Activated CD8-positive, alpha-beta memory T cell treated with anti-CD3 and anti-CD28 coated beads, Interleukin-2, amount 50 U/mL, for 24 hours (primary cell): ENCODE data around the gene LYZ.
"Not testable (repeated sequence)": the region's sequence is repeated elsewhere in the genome, so short reads cannot be mapped to it uniquely, and the experiment has no call there.

Experiments used
- DNase-seq: peaks from one replicate; pipeline ENCODE4 v3.0.0-alpha.2; 2020; ENCODE audit errors: extremely low read depth

Gene LYZ

DNA sequence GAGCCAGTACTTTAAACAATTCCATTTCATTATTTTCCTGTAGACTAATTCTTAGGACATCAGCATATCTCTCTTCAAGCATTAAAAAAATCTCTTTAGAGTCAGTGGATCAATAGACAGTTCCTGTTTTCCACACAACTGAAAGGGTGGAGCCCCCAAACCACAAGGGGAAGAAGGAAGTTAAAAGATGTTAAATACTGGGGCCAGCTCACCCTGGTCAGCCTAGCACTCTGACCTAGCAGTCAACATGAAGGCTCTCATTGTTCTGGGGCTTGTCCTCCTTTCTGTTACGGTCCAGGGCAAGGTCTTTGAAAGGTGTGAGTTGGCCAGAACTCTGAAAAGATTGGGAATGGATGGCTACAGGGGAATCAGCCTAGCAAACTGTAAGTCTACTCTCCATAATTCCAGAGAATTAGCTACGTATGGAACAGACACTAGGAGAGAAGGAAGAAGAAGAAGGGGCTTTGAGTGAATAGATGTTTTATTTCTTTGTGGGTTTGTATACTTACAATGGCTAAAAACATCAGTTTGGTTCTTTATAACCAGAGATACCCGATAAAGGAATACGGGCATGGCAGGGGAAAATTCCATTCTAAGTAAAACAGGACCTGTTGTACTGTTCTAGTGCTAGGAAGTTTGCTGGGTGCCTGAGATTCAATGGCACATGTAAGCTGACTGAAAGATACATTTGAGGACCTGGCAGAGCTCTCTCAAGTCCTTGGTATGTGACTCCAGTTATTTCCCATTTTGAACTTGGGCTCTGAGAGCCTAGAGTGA, at the start of gene LYZ:
Gene LYZ (plus strand): TSS at position 220 of the 777 bp plus-strand sequence. CDS start 28 bp downstream, at position 248.
- DNase-seq = no peak

DNA sequence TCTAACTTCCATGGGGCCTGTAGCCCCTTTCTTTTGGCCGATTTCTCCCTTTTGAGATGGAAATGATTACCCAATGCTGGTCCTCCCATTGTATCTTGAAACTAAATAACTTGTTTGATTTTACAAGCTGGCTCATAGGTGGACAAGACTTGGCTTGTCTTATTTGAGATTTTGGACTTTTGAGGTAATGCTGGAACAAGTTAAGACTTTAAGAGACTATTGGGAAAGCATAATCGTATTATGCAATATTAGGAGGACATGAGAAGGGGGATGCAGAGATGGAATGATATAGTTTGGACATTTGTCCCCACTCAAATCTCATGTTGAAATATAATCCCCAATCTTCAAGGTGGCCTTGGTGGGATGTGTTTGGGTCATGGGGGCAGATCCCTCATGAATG, 49.2 kb upstream of the LYZ start:
- DNase-seq = no peak

DNA sequence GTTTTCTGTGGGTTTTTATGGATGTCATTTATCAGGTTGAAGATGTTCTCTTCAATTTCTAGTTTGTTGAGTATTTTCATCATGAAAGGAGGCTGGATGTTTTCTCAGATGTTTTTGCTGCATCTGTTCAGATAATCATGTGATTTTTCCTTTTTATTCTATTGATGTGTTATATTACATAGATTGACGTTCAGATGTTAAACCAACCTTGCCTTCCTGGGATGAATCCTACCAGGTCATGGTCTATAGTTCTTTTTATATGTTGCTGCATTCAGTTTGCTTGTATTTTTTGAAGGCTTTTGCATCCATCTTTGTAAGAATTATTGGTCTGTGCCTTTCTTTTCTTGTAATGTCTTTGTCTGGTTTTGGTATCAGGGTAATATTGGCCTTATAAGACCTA, 43.9 kb upstream of the LYZ start:
- DNase-seq = no peak

DNA sequence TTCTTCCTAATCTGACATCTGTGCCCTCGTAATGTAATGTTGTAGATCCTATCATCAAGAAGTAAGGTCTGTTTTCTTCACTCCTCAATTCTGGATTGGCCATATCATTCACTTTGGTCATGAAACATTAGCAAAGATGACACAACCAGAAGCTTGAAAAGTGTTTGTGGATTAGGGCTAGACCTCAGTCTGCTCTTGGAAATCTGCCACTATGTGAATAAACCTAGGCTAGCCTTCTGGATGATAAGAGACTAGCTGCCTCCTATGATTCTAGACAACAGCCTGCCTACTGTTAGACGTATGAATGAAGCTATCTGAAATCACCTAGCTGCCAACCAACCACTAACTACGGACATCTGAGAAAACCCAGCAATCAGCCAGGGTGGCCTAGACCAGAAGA, 38.7 kb upstream of the LYZ start:
- DNase-seq = no peak

DNA sequence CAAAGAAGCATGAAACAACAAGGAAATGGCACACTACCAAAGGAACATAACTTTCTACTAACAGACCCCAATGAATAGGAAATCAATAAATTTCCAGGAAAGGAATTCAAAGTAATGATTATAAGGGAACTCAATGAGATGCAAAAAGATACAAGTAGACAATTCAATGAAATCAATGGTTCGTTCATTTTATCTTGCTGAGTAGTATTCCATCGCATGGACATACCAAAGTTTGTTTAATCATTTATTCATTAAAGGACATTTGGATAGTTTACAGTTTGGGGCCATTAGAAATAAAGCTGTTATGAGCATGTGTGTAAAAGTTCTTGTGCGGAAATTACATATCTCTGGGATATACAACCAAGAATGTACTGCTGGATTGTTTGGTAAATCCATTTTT, 35.0 kb upstream of the LYZ start:
- DNase-seq = no peak

DNA sequence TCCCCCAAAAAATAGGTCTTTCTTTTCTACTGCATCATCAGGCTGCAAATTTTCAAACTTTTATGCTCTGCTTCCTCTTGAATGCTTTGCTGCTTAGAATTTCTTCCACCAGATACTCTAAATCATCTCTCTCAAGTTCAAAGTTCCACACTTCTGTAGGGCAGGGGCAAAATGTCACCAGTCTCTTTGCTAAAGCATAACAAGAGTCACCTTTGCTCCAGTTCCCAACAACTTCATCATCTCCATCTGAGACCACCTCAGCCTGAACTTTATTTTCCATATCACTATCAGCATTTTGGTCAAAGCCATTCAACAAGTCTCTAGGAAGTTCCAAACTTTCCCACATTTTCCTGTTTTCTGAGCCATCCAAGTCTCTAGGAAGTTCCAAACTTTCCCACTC, 31.4 kb upstream of the LYZ start:
- DNase-seq = not testable (repeated sequence)

DNA sequence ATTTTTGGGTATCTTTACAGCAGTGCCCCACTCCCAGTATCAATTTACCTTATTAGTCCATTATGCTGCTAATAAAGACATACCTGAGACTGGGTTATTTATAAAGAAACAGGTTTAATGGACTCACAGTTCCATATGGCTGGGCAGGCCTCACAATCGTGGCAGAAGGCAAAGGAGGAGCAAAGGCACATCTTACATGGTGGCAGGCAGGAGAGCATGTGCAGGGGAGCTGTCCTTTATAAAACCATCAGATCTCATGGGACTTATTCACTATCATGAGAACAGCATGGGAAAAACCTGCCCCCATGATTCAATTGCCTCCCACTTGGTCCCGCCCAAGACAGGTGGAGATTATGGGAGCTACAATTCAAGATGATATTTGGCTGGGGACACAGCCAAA, 30.9 kb upstream of the LYZ start:
- DNase-seq = not testable (repeated sequence)

DNA sequence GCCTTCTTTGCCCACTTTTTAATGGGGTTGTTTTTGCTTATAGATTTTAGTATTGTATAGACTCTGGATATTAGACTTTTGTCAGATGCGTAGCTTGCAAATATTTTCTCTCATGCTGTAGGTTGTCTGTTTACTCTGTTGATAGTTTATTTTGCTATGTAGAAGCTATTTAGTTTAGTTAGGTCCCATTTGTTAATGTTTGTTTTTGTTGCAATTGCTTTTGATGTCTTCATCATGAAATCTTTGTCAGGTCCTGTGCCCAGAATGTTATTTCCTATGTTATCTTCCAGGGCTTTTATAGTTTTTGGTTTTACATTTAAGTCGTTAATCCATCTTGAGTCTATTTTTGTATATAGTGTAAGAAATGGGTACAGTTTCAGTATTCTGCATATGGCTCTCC, 30.0 kb upstream of the LYZ start:
- no peak for DNase-seq

DNA sequence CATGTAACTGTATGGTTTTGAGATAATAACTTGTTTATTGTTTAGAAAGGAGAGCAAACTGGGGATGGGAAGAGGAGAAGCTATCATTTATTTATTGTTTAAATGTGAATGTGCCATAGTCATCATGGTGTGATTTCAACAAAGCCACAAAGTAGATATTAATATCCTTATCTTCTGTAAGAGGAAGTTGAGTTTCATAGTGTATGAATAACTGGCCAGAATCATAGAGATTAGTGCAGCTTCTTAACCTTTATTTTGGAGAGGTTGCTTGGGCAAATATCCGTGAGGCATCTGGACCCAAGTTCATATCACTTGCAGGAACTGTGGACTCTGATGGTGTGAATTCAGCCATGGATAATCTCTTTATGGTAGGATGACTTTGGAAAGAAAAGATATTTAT, 26.8 kb upstream of the LYZ start:
- no peak for DNase-seq

DNA sequence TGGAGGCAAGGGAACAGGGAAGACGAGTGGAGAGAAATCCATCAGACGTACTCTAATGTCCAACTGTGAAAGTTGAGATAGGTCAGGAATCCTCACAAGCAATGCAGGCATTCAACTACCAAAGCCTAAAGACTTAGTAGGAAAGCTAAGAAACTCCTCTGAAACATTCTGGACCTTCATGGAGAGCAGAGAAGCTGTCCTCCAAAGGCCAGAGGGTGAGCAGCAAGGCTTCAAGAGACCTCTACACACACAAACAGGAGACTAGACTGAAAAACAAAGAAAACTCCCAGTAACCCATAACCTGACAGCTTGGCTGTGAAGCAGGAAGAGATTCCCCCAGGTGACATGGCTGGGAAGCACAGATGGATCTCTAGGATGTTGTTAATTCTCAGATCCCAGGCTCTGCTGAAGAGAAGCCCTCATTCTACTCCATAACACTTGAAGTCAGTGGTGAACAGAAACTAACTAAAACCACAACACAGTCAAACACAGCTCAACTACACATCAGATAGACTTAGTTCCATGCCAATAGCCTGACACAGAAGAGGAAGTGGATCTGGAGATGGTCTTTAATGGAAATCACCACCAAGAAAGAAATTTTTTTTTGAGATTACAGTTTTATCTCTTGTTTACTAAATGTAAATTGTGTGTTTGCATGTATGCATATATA, 23.2 kb upstream of the LYZ start:
- no peak for DNase-seq

DNA sequence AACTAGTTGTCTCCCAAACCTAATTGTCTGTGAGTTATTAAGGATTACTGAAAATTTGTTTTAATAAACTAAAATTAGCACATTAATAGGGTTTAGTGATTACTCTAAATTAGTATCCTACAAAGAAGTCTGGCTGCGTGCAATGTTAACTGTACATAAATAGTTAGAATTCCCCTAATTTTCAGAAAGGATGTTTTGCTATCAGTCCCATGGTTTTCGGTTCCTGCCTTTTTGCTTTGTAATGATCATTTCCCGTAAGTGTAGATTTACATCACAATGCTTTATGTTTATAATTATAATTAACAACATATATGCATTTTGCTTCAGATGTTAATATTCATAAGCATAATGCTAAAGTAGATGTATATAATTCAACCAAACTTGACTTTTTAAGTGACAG, 19.8 kb upstream of the LYZ start:
- DNase-seq = no peak

DNA sequence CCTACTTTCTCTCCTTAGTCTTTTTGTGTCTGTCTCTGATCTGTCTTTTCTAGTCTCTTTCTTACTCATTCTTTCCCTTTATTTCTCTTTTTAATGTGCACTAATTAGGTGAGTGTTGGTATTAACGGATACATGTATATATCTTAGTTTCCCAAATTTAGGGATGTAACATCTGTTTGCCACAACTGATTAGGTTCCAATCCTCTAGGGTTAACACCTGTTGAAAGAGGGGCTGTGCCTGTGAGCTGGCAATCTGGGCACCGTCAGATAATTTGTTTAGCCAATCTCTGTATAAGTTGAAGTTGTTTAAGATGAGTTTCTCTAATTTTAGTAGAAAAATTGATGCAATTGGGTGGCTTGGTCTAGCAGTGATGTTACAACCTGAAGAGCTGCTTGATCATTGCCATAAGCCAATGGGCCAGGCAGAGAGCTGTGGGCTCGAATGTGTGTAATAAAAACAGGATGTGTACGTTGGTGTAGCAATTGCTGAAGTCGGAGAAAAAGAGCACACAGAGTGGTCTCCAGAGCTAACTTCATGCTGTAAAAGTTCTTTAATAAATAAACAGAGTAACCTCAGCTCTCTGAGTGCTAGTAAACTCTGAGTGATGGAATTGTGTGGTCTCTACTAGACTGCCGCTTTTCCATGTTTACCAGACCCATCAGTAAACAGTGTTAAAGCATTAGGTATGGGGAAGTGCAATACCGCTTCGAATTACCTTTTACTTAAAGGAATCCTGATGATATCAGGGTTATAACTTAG, 18.3 kb upstream of the LYZ start:
- no peak for DNase-seq

DNA sequence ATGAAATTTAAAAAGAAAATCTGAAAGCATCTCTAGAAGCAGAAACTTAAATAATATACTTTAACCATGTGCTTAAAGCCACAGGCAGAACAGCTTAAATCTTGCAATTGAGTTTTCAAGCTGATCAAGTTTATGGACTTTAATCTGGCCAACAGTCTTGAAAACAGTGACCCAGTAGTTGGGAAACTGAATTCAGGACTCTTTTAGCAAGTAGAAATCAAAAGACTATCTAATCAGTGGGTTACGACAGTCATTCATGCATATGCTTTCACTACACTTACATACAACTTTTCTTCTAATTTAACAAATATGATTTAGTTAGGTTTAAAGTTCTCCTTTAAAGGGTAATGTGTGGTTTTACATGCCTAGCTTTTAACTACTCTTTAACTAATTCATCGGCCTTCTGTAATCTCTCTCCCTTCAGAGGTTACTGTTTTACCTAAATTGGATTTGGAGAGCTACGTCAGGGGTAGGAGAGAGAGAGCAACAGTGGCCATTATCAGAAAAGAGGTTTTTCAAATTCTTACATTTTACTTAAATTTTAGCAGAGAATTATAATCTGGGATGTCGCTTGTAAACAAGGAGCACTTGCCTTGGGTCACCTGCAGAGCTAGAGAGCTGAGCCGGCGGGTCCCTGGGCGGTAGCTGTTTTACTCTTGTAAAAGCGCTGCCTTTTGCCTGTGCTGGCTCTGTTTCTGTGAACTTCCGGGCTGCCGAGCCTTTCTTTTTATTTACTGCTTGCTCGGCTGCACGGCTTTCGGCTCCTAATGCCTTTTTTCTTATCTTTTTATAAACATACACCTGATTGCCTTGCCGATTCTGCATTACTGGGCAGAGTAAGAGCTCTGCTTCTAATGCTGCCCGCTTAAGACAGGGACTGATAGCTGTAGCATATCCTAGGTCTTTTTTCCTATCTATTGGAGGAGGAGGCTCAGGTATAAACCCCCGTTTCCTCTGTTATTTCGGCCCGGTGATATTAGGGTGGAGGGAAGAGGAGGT, 17.4 kb upstream of the LYZ start:
- DNase-seq = peak; percentile 13

DNA sequence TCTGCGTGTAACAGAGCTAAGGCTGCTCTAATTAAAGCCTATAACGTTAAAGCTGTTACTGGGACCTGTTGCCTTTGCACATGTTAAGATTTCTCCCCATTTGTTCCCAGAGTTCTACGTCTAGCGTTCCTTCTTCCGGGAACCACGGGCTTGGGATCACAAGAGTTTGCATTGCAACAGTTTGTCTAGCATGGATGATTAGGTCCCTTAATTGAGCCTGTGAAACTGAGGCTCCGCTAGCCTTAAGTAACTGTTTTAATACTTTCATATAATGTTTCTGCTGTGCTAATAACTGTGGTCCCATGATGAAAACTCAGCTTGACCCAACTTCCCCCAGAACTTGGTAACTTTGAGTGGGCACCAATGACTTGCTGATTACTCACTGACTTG, 16.7 kb upstream of the LYZ start:
- no peak for DNase-seq

DNA sequence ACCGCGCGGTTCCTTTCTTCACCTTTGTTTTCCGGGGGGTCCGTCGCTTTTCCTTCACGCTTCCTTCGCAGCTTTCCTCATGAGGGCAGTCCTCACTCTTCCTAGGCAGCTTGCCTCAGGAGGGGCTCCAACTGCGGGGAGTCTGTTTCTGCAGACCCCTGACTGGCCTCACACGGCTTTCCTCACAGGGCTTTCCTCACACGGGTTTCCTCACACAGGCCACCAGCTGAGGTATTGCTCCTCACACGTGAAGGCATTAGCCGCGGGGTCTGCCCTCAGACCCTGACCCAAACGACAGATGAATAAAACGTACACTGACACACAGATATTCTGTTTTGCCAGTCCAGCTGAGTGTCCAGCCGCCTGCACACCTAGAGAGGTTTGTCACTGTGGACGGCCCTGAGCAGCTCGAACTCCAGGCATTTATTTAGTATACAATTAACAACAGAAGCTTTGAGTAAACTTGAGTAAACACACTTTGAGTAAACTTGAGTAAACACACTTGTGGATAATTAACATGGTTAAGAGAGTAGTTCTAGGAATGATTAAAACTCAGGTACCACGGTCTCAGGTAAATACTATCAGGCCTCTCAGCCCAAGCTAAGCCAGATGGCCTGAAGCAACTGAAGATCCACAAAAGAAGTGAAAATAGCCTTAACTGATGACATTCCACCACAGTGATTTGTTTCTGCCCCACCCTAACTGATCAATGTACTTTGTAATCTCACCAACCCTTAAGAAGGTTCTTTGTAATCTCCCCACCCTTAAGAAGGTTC, 16.1 kb upstream of the LYZ start:
- DNase-seq = no peak

DNA sequence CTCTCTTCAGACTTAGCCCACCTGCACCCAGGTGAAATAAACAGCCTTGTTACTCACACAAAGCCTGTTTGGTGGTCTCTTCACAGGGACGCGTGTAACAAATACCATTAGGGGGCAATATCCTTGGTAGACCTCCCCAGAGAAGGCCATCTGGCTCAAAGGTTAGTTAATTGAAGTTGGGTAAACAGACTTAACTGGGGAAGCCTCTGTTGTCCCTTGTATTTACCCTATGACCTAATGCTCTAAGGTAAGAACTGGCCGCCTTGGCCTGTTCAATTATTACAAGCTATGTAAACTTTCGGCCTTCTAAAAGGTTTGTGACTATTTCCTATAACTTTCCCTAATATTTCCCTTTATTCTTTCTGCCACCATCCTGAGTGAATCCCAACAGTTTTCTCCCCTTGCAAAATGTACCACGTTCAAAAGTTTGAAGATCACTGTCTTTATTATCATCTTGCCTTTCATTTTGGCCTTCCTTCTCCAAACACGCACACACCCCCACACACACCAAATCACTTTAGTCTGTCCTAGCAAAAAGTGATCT, 15.3 kb upstream of the LYZ start:
- DNase-seq = no peak

DNA sequence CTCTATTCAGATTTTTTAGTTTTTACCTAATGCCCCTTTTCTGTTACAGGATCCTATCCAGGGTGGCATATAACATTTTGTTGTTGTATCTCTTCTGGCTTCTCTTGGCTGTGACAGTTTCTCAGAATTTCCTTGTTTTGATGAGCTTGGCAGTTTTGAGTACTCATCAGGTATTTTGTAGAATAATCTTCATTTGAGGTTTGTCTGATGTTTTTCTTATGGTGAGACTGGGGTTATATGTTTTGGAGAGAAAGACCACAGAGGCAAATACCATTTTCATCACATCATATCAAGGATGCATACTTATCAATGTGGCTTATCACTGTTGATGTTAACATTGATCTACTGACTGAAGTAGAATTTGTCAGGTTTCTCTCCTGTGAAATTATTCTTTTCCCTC, 14.0 kb upstream of the LYZ start:
- no peak for DNase-seq

DNA sequence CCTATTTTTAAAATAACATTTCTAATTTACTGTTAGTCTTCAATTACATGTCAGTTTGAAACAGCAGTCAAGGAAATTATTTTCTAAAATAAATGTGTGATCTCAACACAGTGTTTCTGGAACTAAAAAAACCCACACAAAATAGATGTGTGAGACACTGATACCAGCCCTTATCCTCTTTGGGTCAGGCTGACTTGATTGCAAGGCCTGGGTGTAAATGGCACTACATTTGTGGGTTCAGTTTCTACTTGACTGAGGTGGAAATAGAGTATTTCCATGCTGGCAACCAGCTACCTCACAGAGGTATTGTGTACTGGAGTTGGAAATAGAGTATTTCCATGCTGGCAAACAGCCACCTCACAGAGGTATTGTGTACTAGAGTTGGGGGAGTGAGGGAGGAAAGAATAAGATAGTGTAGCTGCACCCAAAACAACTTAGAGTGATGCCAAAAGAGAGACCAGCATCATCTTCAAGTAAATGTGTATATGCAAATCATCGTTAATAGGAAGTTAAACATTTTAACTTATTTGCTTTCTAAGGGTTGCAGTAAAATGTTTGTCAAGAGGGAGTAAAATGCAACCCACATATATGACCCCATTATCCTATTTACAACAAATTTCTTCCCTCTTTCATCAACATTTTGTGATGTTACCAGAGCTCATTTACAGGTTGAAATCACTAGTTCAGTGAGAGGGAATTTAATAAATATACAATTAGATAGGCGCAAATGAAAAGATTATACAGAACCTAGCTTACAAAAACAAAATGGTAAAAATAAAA, 10.7 kb upstream of the LYZ start:
- no peak for DNase-seq

DNA sequence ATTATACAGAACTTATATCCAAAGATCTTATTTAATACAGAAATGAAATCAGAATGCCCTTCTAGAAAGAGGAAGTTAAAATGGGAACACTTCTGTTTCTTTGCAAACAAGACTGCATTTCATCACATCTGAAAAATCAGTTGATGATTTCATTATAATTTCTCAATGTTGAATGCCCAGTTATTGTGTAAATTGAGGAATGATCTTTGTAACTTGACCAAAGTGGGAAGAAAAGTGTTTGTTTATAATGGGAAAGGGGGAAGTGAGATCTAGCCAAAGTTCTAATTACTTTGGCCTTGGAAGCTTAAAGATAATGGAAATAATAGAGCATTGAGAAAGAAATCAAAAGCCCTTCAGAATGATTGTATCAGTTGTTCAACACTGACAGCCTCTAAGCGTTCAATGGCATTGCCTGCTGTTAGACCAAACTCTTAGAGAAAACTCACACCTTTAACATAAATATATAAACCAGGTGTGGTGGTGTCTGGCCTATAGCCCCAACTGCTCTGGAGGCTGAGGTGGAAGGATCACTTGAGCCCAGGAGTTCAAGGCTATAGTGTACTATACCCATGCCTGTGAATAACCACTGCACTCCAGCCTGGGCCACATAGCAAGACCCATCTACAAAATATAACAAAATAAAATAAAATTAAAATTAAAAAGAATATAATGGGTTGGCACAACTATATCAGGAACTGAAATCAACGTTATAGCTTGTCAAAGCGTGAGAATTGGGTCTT, 9.9 kb upstream of the LYZ start:
- no peak for DNase-seq
